ENCODE results near the gene GRB7. TPM values are rescaled to one million over a fixed set of nuclear protein-coding genes. Genes with fewer than 3 reads are reported as not detected.
A peak's percentile ranks its signal among the peaks of the same experiment; 100 is the strongest.

GRB7 gene
- total RNA-seq, 1 donor from 2014 or later: 1.6 TPM

- H3K27ac ChIP-seq: peak overlapping the region; percentile 80 to 95
Observed at GRCh38 chr17:39729280-39729851, 8.4 kb upstream of the GRB7 start.

GRCh38 chr17:39730095-39730921, 7.4 kb upstream of the GRB7 start, which contains the start of gene MIEN1:
Gene MIEN1, minus strand, starts transcription at chr17:39730532. Its CDS starts 37 bp downstream, at chr17:39730495.
- Histone ChIP-seq H3K36me3 (peaks cover 15 to 35% of the 10 kb centered on the region in 2 donors), H3K4me1 (peaks cover 0 to 10% of the 10 kb centered on the region in 2 donors), H3K27me3 (no peaks in the 10 kb centered on the region), H3K9me3 (no peaks in the 10 kb centered on the region), H3K27ac (peak within 1 kb of the TSS; percentile 80 to 95), H3K4me3 (peak within 1 kb of the TSS; percentile 73 to 87)
- DNase-seq (ENCODE audit: low spot score in 2 of 2): peak; percentile 36 to 95
- TF ChIP-seq CTCF (IDR thresholded peaks at IDR 0.05): peak; percentile 89 to 96 (median 95)
- intact Hi-C loops (cut with DNase I): loop anchor here (1.0 to 5.0 kb wide), 6 partner anchors 24 to 108 kb away; partner anchors contain the start of genes PNMT, STARD3 and TCAP

More at GRCh38 chr17:39729280-39729851, 8.4 kb upstream of the GRB7 start:
- H3K27me3 ChIP-seq: no peaks in the 10 kb centered on the region
- TF ChIP-seq CTCF (IDR thresholded peaks at IDR 0.05): no peak
- intact Hi-C loops (cut with DNase I): loop anchor here (10.0 kb wide), 1 partner anchor 195 kb away; the partner anchor contains the start of genes LRRC3C and ORMDL3
- H3K4me3 ChIP-seq: peak overlapping the region; percentile 73 to 87
- no peak for DNase-seq (ENCODE audit: low spot score in 2 of 2)
- no peaks in the 10 kb centered on the region for H3K9me3 ChIP-seq
- H3K4me1 ChIP-seq: peaks cover 0 to 10% of the 10 kb centered on the region in 2 donors
- peaks cover 24 to 44% of the 10 kb centered on the region in 2 donors for H3K36me3 ChIP-seq

GRCh38 chr17:39732586-39732985, 5.2 kb upstream of the GRB7 start:
- Histone ChIP-seq H3K4me3 (no peak overlapping the region), H3K27me3 (peaks cover 8% of the 10 kb centered on the region), H3K4me1 (peaks cover 0 to 10% of the 10 kb centered on the region in 2 donors), H3K27ac (no peak overlapping the region), H3K36me3 (peaks cover 8 to 12% of the 10 kb centered on the region in 2 donors), H3K9me3 (no peaks in the 10 kb centered on the region)
- intact Hi-C loops (cut with DNase I): loop anchor here (5.0 kb wide), 2 partner anchors 65 to 95 kb away; partner anchors contain the start of genes PNMT, STARD3 and TCAP
- no peak for TF ChIP-seq CTCF (IDR thresholded peaks at IDR 0.05)
- DNase-seq (ENCODE audit: low spot score in 2 of 2): no peak

- no peak overlapping the region for H3K4me3 ChIP-seq
- no peaks in the 10 kb centered on the region for H3K36me3 ChIP-seq
- DNase-seq (ENCODE audit: low spot score in 2 of 2): no peak
- no peak overlapping the region for H3K27ac ChIP-seq
- TF ChIP-seq CTCF (IDR thresholded peaks at IDR 0.05): no peak
- peaks cover 4 to 19% of the 10 kb centered on the region in 2 donors for H3K4me1 ChIP-seq
- intact Hi-C loops (cut with DNase I): no loop called here
- H3K9me3 ChIP-seq: no peaks in the 10 kb centered on the region
- peaks cover 22% of the 10 kb centered on the region for H3K27me3 ChIP-seq
Observed at GRCh38 chr17:39735882-39736281, 1.9 kb upstream of the GRB7 start.

- DNase-seq (ENCODE audit: low spot score in 2 of 2): no peak
- Histone ChIP-seq H3K27me3 (peaks cover 28% of the 10 kb centered on the region), H3K9me3 (no peaks in the 10 kb centered on the region), H3K36me3 (no peaks in the 10 kb centered on the region), H3K4me1 (peaks cover 4 to 19% of the 10 kb centered on the region in 2 donors), H3K4me3 (no peak overlapping the region), H3K27ac (no peak overlapping the region)
- intact Hi-C loops (cut with DNase I): loop anchor here (1.0 kb wide), 1 partner anchor 16 kb away; no protein-coding TSS in a partner anchor
- no peak for TF ChIP-seq CTCF (IDR thresholded peaks at IDR 0.05)
Observed at GRCh38 chr17:39736319-39737165, 1.2 kb upstream of the GRB7 start.

All from ascending aorta (tissue), 2 donors.